Endothelial cell of umbilical vein (primary cell): ENCODE results near the gene YIPF2. TPM values are rescaled to one million over a fixed set of nuclear protein-coding genes. Genes with fewer than 3 reads are reported as not detected.

ENCODE experiments used
- BruUV-seq: library from RNA; stranded (reverse); fragments of 400-500 nt; replicated peaks from 2 replicates; lab custom pipeline; 2021; lab: Mats Ljungman, UMichigan
- CTCF ChIA-PET: fragments of 300-600, 350-600 bp; sonication (Branson Sonifier 250); formaldehyde crosslinking; loops from one replicate; lab custom pipeline; 2021; ENCODE audit warnings: antibody characterized with exemption, inconsistent platforms; lab: Charles Lee
- POLR2A ChIA-PET: fragments of 300-600, 350-600 bp; sonication (Branson Sonifier 250); formaldehyde crosslinking; loops from one replicate; lab custom pipeline; 2021; ENCODE audit warnings: antibody characterized with exemption, inconsistent platforms; lab: Charles Lee
- DNase-seq: peaks from one replicate; pipeline ENCODE4 v3.0.0-alpha.2; 2011; ENCODE audit warnings: low read depth, low spot score
- FAIRE-seq: peaks from 2 replicates; lab custom pipeline; 2011; peaks lifted over from hg19 to GRCh38; lab: Jason Lieb, UNC
- H2AFZ ChIP-seq: 2 replicates; pipeline ENCODE4 v1.6.0; 2012; ENCODE audit warnings: low read depth, low read length, control low read depth, inconsistent platforms
- H3K27ac ChIP-seq: 2 replicates; pipeline ENCODE4 v1.5.1; 2011; ENCODE audit warnings: low read depth, mild to moderate bottlenecking, control low read depth, low read length, moderate library complexity; ENCODE audit not compliant: insufficient read depth
- H3K27me3 ChIP-seq, 2 experiments: 2 replicates each; pipeline versions ENCODE4 v1.6.0 to v1.6.1; 2011; ENCODE audit warnings: low read length in 2 of 2, mixed read lengths in 1 of 2; ENCODE audit not compliant: control insufficient read depth in 2 of 2, insufficient read depth in 2 of 2
- H3K36me3 ChIP-seq, 2 experiments: 2 replicates in 1 of 2; 3 replicates in 1 of 2; pipeline ENCODE4 v1.5.1; 2011; ENCODE audit warnings: low read length in 2 of 2, mild to moderate bottlenecking in 1 of 2, moderate library complexity in 1 of 2; ENCODE audit not compliant: control insufficient read depth in 2 of 2, insufficient read depth in 2 of 2; ENCODE audit errors: extremely low read depth in 1 of 2
- H3K4me1 ChIP-seq: 3 replicates; pipeline ENCODE4 v1.5.1; 2011; ENCODE audit warnings: mild to moderate bottlenecking, low read length; ENCODE audit not compliant: control insufficient read depth, insufficient read depth; ENCODE audit errors: extremely low read depth
- H3K4me2 ChIP-seq: 2 replicates; pipeline ENCODE4 v1.6.1; 2011; ENCODE audit warnings: low read length, control low read depth, mixed read lengths; ENCODE audit not compliant: insufficient read depth
- H3K4me3 ChIP-seq, 3 experiments: fragments of 200-600 bp in 1 of 3; sonication (generic), shearing (Covaris generic) in 1 of 3; replicated peaks in 1 of 3; 2 replicates each; pipeline ENCODE4 v1.5.1; 2011 to 2016; ENCODE audit warnings: control low read depth in 3 of 3, low read length in 3 of 3, mild to moderate bottlenecking in 2 of 3, inconsistent platforms in 1 of 3, low read depth in 1 of 3, moderate library complexity in 1 of 3; ENCODE audit not compliant: insufficient read depth in 1 of 3
- H3K79me2 ChIP-seq: 2 replicates; pipeline ENCODE4 v1.6.0; 2012; ENCODE audit warnings: low read length, inconsistent platforms; ENCODE audit not compliant: control insufficient read depth, insufficient read depth
- H3K9ac ChIP-seq: replicated peaks from 2 replicates; pipeline ENCODE3; 2011; ENCODE audit warnings: low read length, control low read depth; ENCODE audit not compliant: insufficient read depth; ENCODE audit errors: extremely low read depth
- H3K9me1 ChIP-seq: replicated peaks from 3 replicates; pipeline ENCODE4 v1.6.0; 2011; ENCODE audit warnings: mild to moderate bottlenecking, low read length; ENCODE audit not compliant: control insufficient read depth, insufficient read depth; ENCODE audit errors: extremely low read depth
- H3K9me3 ChIP-seq: replicated peaks from 2 replicates; pipeline ENCODE4 v1.5.1; 2012; ENCODE audit warnings: low read length, inconsistent platforms; ENCODE audit not compliant: control insufficient read depth, insufficient read depth
- H4K20me1 ChIP-seq: replicated peaks from 2 replicates; pipeline ENCODE3; 2011; ENCODE audit warnings: mild to moderate bottlenecking, low read length; ENCODE audit not compliant: control insufficient read depth, insufficient read depth; ENCODE audit errors: extremely low read depth
- EZH2 ChIP-seq: IDR thresholded peaks from 2 replicates; pipeline ENCODE4 v1.6.1; 2012; ENCODE audit warnings: borderline replicate concordance, low read depth, mild to moderate bottlenecking, moderate library complexity, low read length, inconsistent platforms; ENCODE audit not compliant: severe bottlenecking
- FOS ChIP-seq: IDR thresholded peaks from 2 replicates; pipeline ENCODE4 v1.6.1; 2011; ENCODE audit warnings: mild to moderate bottlenecking, low read length, moderate library complexity, borderline replicate concordance; ENCODE audit not compliant: insufficient read depth
- GATA2 ChIP-seq: IDR thresholded peaks from 2 replicates; pipeline ENCODE4 v1.7.0; 2011; ENCODE audit warnings: low read depth, mild to moderate bottlenecking, moderate library complexity, mixed read lengths, low read length; ENCODE audit not compliant: insufficient read length, insufficient read depth
- JUN ChIP-seq: IDR thresholded peaks from 2 replicates; pipeline ENCODE4 v1.6.1; 2011; ENCODE audit warnings: borderline replicate concordance, low read depth; ENCODE audit not compliant: insufficient read length, insufficient read depth
- MAX ChIP-seq: IDR thresholded peaks from 2 replicates; pipeline ENCODE4 v1.6.1; 2011; ENCODE audit not compliant: insufficient read depth, insufficient read length
- MYC ChIP-seq: IDR thresholded peaks from one replicate; pipeline ENCODE4 v1.6.1; 2011; ENCODE audit warnings: mild to moderate bottlenecking, low read depth, low read length
- POLR2A ChIP-seq: IDR thresholded peaks from 2 replicates; pipeline ENCODE4 v1.6.1; 2012; ENCODE audit warnings: low read depth, mild to moderate bottlenecking, control low read depth, low read length
- POLR2AphosphoS5 ChIP-seq: IDR thresholded peaks from 2 replicates; pipeline ENCODE4 v1.6.1; 2012; ENCODE audit warnings: low read depth, mild to moderate bottlenecking, control low read depth, low read length, moderate library complexity; ENCODE audit not compliant: insufficient read depth
- dilution Hi-C: fragments of 300-500 bp; cut with MboI; formaldehyde crosslinking; loops from one replicate; pipeline ENCODE4 v1.15.0; 2019; ENCODE audit warnings: low sequenced_read_pairs; ENCODE audit not compliant: extremely low pct_ligation_motif_present
- intact Hi-C: fragments of 100-400 bp; cut with micrococcal nuclease; formaldehyde crosslinking; loops from one replicate; pipeline ENCODE4 v1.10.0; 2022
- polyA plus RNA-seq, 4 experiments: library from polyadenylated mRNA; depleted of rRNA in 3 of 4; stranded (reverse) in 3 of 4; unstranded in 1 of 4; fragments of >200 nt; gene quantifications; 2 replicates each; pipeline versions ENCODE4 v1.2.1 to v1.2.3, GENCODE V29; 2011 to 2012; ENCODE audit warnings: missing spikeins in 1 of 4
- total RNA-seq: library from RNA; stranded (reverse); gene quantifications from 2 replicates; pipeline ENCODE4 v1.2.3, GENCODE V29; 2021
- TF ChIP-seq, protein P1 (sequence below), 2 donors: IDR thresholded peaks; 1 replicate in 1 of 2; 2 replicates in 1 of 2; pipeline ENCODE4 v1.5.1; 2011; ENCODE audit warnings: low read length in 2 of 2, mild to moderate bottlenecking in 2 of 2, moderate library complexity in 2 of 2, control low read depth in 1 of 2, inconsistent platforms in 1 of 2, low read depth in 1 of 2; ENCODE audit not compliant: insufficient read depth in 1 of 2; ENCODE audit errors: extremely low read depth in 1 of 2

YIPF2 gene
- total and polyA plus RNA-seq, 2 donors (not counting 3 experiments of a cell fraction or from before 2014, with no cell fraction given): 47.8 to 104 TPM

DNA sequence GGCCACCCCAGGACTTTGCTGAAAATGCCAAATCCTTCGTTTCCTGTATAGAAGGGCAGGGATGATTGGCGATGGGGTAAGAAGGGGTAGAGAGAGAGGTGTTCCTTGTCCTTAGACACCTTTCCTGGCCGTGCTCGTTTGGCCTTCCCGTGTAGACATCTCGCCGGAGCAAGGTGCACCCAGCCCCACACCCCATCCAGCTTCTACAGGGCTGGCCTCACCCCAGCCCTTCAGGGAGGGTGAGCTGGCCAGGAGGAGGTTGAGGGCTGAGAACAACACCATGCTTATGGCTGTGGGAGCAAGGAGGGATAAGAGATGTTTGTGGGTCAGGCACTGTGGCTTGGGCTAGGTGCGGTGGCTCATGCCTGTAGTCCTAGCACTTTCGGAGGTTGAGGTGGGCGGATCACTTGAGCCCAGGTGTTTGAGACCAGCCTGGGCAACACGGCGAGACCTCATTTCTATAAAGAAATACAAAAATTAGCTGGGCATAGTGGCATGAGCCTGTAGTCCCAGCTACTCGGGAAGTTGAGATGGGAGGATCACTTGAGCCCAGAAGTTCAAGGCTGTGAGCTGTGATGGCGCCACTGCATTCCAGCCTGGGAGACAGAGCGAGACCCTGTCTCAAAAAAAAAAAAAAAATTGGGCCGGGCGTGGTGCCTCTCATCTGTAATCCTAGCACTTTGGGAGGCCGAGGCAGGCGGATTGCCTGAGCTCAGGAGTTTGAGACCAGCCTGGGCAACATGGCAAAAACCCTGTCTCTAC lies 47.9 kb upstream of the YIPF2 start:
- Histone ChIP-seq H3K27ac (no peak overlapping the region), H4K20me1 (no peaks in the 10 kb centered on the region)
- FAIRE-seq: peak; percentile 31

GRCh38 chr19:10975374-10976130 lies 47.1 kb upstream of the YIPF2 start:
- Histone ChIP-seq H3K79me2 (peaks cover 93% of the 10 kb centered on the region), H3K4me1 (peaks cover 7% of the 10 kb centered on the region), H3K27ac (no peak overlapping the region), H3K9me3 (no peaks in the 10 kb centered on the region), H3K4me2 (no peak overlapping the region), H2AFZ (no peak overlapping the region), H4K20me1 (no peaks in the 10 kb centered on the region), H3K9ac (no peak overlapping the region), H3K9me1 (no peaks in the 10 kb centered on the region), H3K4me3 (no peak overlapping the region), H3K27me3 (no peaks in the 10 kb centered on the region), H3K36me3 (no peaks in the 10 kb centered on the region)
- dilution Hi-C loops: no loop called here
- DNase-seq (peak; percentile 58), FAIRE-seq (peak; percentile 85)
- BruUV-seq: no TSS peak
- intact Hi-C loops: loop anchor here (2.0 kb wide), 1 partner anchor 39 kb away; no protein-coding TSS in a partner anchor
- TF ChIP-seq EZH2 (no peak), POLR2AphosphoS5 (no peak), FOS (no peak), MYC (no peak), MAX (no peak), POLR2A (no peak), JUN (no peak), GATA2 (no peak)
- TF ChIP-seq, protein P1, sequence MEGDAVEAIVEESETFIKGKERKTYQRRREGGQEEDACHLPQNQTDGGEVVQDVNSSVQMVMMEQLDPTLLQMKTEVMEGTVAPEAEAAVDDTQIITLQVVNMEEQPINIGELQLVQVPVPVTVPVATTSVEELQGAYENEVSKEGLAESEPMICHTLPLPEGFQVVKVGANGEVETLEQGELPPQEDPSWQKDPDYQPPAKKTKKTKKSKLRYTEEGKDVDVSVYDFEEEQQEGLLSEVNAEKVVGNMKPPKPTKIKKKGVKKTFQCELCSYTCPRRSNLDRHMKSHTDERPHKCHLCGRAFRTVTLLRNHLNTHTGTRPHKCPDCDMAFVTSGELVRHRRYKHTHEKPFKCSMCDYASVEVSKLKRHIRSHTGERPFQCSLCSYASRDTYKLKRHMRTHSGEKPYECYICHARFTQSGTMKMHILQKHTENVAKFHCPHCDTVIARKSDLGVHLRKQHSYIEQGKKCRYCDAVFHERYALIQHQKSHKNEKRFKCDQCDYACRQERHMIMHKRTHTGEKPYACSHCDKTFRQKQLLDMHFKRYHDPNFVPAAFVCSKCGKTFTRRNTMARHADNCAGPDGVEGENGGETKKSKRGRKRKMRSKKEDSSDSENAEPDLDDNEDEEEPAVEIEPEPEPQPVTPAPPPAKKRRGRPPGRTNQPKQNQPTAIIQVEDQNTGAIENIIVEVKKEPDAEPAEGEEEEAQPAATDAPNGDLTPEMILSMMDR (IDR thresholded peaks at IDR 0.05; ENCODE audit: extremely low read depth in 1 of 2, insufficient read depth in 1 of 2, low read depth in 1 of 2, low read length in 2 of 2): no peak
- ChIA-PET POLR2A (interaction anchor here (0.6 to 1.2 kb wide), 2 partner anchors 18 to 34 kb away, joined by 5 read pairs; no protein-coding TSS in a partner anchor), CTCF (interaction anchor here (0.9 to 3.6 kb wide), 9 partner anchors 14 to 103 kb away, joined by 3 to 24 read pairs (median 3); partner anchors contain the start of gene SMARCA4)

More for the DNA sequence above, 47.9 kb upstream of the YIPF2 start:
- peaks cover 94% of the 10 kb centered on the region for H3K79me2 ChIP-seq
- no peak for DNase-seq
- ChIA-PET POLR2A (no interaction called here), CTCF (interaction anchor here (0.9 to 3.6 kb wide), 8 partner anchors 14 to 89 kb away, joined by 3 to 24 read pairs (median 4); partner anchors contain the start of gene SMARCA4)
- H2AFZ ChIP-seq: no peak overlapping the region
- peaks cover 0 to 2% of the 10 kb centered on the region in 2 experiments for H3K36me3 ChIP-seq
- no peak overlapping the region for H3K4me2 ChIP-seq
- TF ChIP-seq JUN: no peak
- TF ChIP-seq GATA2: no peak
- no peaks in the 10 kb centered on the region for H3K9me3 ChIP-seq
- dilution Hi-C loops (no loop called here), intact Hi-C loops (no loop called here)
- H3K9ac ChIP-seq: no peak overlapping the region
- no peak overlapping the region for H3K4me3 ChIP-seq
- H3K9me1 ChIP-seq: no peaks in the 10 kb centered on the region
- no TSS peak for BruUV-seq
- H3K4me1 ChIP-seq: peaks cover 7% of the 10 kb centered on the region
- H3K27me3 ChIP-seq: no peaks in the 10 kb centered on the region
